C4-2B (cell line): ENCODE data around the gene TTC28.

ENCODE experiments used
- H3K27ac ChIP-seq: fragments of 450-650 bp; 2 replicates; pipeline ENCODE4 v1.5.1; 2017
- ZFX ChIP-seq: fragments of 450-650 bp; IDR thresholded peaks from 2 replicates; pipeline ENCODE4 v1.6.1; 2017
- TF ChIP-seq, protein P1 (sequence below): fragments of 450-650 bp; conservative IDR thresholded peaks from 2 replicates; pipeline ENCODE4 v1.5.1; 2017; ENCODE audit warnings: mild to moderate bottlenecking

The TTC28 gene

DNA sequence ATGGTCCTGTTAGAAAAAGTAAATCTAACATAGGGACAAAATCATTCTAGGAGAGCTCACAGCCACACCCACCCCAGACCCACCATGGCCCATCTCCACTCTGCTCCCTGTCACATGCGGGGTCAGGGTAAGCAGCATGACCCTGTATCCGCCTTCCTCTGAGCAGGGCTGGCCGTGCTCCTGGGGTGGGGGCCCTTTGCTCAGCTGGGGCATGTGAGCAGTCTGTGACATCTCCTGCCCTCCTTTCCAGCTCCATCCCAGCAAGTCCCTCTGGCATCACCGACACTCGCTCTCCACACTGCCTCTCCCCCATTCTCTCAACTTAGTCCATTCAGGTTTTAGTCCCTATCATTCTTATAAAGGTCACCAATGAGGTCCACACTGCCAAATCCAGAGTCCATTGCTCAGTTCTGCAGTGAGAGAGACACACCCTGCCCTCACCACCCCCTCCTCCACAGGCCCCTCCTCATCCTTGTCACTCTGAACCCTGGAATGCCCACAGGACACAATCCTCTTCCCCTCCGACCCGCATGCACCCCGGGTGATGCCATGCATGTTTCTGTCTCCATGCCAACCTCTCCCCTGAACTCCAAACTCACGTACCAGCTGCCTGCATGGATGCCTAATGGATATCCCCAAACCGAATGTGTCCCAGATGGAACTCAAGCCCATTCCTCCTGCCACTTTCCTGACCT, 695.5 kb downstream of the TTC28 start:
- TF ChIP-seq, protein P1, sequence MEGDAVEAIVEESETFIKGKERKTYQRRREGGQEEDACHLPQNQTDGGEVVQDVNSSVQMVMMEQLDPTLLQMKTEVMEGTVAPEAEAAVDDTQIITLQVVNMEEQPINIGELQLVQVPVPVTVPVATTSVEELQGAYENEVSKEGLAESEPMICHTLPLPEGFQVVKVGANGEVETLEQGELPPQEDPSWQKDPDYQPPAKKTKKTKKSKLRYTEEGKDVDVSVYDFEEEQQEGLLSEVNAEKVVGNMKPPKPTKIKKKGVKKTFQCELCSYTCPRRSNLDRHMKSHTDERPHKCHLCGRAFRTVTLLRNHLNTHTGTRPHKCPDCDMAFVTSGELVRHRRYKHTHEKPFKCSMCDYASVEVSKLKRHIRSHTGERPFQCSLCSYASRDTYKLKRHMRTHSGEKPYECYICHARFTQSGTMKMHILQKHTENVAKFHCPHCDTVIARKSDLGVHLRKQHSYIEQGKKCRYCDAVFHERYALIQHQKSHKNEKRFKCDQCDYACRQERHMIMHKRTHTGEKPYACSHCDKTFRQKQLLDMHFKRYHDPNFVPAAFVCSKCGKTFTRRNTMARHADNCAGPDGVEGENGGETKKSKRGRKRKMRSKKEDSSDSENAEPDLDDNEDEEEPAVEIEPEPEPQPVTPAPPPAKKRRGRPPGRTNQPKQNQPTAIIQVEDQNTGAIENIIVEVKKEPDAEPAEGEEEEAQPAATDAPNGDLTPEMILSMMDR = no peak
- no peak for TF ChIP-seq ZFX
- no peak overlapping the region for H3K27ac ChIP-seq

DNA sequence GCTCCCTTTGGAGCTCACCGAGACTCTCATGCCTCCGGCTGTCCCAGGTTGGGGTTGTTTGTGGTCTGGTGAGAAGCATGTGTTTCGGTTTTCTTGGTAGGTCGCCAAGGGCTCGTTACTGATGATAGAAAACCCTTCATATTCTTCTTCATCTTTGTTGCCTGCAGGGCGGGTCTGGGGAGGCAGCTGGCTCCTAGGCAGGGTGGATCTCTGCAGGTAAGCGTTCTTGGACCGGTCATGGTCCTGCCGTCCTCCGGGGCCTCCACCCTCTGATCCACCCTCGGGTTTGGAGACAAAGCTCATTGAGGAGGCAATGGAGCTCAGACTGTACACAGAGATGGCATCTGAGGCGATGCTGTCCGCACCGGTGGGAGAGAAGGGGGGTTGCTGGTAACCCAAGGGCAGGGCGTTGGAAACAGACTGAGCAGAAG, 696.3 kb downstream of the TTC28 start:
- H3K27ac ChIP-seq = no peak overlapping the region
- TF ChIP-seq, protein P1 = no peak
- no peak for TF ChIP-seq ZFX

DNA sequence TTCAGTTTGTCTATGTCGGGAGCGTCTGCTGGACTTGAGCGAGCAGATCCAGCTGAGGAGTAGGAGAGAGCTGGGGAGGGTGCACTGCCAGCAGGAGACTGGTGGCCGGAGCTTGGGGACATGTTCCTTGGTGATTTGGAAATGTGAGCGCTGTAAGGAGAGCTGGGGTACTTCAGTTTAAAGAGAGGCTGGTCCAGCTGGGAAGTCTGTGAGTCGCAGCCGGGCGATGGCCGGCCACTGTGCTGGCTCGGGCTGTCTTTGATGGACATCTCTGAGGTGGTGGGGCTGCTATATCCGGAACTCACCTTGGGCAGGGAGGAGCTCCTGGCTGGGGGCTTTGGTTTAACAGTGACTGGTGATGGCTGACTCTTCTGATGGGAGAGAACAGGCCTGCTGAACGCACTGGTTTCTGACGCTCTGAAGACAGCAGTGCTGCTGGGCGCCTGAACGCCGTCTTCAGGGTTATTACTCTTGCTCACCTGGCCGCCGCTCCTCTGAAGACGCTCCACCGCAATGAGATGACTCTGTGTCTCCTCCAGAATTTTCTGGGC, 696.9 kb downstream of the TTC28 start:
- no peak overlapping the region for H3K27ac ChIP-seq
- TF ChIP-seq, protein P1 = no peak
- no peak for TF ChIP-seq ZFX

DNA sequence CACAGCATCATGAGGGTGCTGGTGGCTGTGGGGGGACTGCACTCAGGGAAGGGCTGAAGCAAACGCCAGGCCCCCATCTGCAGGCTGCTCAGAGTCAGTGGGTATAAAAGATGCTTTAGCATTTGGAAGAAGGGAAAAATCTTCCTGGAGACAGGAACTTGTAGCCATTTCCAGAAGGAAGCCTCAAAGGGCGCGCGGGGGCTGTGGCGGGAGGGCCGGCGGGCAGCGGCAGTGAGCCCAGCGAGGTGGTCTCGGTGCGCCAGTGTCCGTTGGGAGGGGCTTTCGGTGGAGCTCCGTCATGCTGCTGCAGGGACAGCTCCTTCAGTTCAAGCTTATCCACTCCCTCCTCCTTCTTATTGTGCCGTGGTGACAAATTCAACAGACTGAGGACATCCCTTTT, 697.5 kb downstream of the TTC28 start:
- H3K27ac ChIP-seq = no peak overlapping the region
- TF ChIP-seq, protein P1 = no peak
- no peak for TF ChIP-seq ZFX

DNA sequence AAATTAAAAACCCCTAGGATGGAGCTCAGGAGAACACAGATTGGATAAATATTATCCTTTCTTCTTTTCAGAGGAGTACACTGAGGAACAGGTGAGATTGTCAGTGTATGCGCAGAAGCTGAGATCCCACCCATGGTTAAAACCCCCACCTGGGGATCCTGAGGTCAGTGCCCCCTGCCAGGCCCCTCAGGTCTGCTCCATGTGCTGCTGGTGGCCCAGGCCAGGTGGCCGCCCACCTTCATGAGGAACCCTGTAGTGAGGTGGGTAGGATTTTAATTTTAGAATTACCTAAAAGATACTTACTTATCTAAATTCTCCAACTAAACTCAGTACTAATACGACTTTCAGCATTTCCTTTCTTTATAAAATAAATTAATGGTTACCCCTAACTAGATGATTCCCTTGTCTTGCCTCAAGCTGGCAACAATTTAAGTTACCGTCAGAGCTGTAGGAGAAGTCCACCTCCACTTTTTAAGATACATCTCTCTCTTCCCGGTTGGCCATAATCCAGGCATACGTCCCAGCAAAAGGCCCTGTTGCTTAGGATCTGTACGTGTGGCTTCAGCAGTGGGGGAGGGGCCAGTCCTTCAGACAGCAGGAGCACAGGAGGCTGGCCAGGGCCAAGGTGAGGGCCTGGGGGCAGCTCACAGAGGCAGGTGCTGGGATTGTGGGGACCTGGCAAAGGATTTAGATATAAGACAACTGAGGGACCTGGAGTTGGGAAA, 699.1 kb downstream of the TTC28 start:
- TF ChIP-seq, protein P1 = no peak
- no peak for TF ChIP-seq ZFX
- no peak overlapping the region for H3K27ac ChIP-seq

DNA sequence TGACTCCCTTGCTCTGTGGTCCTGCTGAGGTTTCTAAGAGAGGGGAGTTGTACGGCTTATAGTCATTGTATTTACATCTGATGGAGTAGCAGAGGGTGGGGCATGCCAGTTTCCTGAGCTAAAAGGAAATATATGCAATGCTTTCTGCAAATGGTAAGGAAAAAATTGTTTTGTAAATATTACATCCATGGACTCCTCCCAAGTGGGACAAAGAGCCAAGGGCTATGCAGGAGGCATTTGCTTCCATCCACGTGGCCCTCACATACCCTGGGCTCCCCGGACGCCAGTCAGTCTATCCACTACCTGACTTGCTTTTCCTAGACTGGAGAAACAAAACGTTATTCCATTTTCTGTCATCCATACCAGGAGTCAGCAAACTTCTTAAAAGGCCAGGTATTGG, 700.8 kb downstream of the TTC28 start:
- no peak overlapping the region for H3K27ac ChIP-seq
- TF ChIP-seq, protein P1 = no peak
- TF ChIP-seq ZFX = no peak

DNA sequence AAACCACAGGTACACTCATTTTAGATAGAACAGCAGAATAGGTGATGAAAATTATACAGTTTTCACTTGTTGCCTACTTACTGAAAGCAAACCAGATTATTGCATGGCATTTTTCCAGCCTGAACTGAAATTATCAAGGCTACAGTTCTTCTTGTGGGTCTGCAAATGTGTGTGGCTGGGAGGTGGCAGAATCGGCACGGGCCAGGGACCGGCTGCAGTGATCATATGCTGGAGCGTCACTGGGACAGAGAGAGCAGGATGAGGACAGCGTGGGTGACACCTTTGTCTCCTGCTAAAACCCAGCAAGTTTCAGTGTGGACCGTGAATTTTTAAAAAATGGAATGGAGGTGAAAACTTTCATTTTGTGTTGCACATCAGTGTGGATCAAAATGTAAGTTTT, 701.3 kb downstream of the TTC28 start:
- TF ChIP-seq, protein P1 = no peak
- no peak for TF ChIP-seq ZFX
- H3K27ac ChIP-seq = no peak overlapping the region
